Lower lobe of right lung (tissue), 2 donors: ENCODE measurements around the gene OR8B4. TPM values are rescaled to one million over a fixed set of nuclear protein-coding genes. Genes with fewer than 3 reads are reported as not detected.

Source experiments
- ATAC-seq, 2 donors: fragments of 200-7000 bp; cut with Tn5 transposase; one replicate each; pipeline ENCODE4 v1.9.1; 2020 to 2022; ENCODE audit warnings: mild to moderate bottlenecking in 2 of 2, moderate library complexity in 2 of 2
- DNase-seq: peaks from one replicate; pipeline ENCODE4 v3.0.0-alpha.2; 2020
- H3K27ac ChIP-seq: fragments of 200-600 bp; one replicate; pipeline ENCODE4 v1.8.0; 2022
- H3K27me3 ChIP-seq: fragments of 200-600 bp; one replicate; pipeline ENCODE4 v1.8.0; 2022; ENCODE audit warnings: low read depth
- H3K36me3 ChIP-seq: fragments of 200-600 bp; one replicate; pipeline ENCODE4 v1.8.0; 2022; ENCODE audit warnings: mild to moderate bottlenecking
- H3K4me1 ChIP-seq: fragments of 200-600 bp; one replicate; pipeline ENCODE4 v1.8.0; 2022
- H3K4me3 ChIP-seq: fragments of 200-600 bp; one replicate; pipeline ENCODE4 v1.8.0; 2022; ENCODE audit warnings: mild to moderate bottlenecking
- H3K9me3 ChIP-seq: fragments of 200-600 bp; one replicate; pipeline ENCODE4 v1.8.0; 2022
- intact Hi-C: fragments of 100-400 bp; cut with DNase I; formaldehyde crosslinking; loops from one replicate; pipeline ENCODE4 v1.11.0; 2022
- total RNA-seq: library from RNA; stranded (reverse); fragmentation: NEBNext Ultra II Directional; extraction: Animal tissue kit (Norgen Biotek cat#: 25700); gene quantifications from one replicate; pipeline ENCODE4 v1.2.1, GENCODE V29; 2021
- TF ChIP-seq, protein P1 (sequence below): fragments of 200-600 bp; IDR thresholded peaks from one replicate; pipeline ENCODE4 v1.8.0; 2022; ENCODE audit warnings: antibody characterized with exemption, mild to moderate bottlenecking
- donor health status: DM: no; HTN: yes; CAD: no; lungs with severe emphysema.

Gene OR8B4
- total RNA-seq, 1 donor from 2014 or later = not detected

DNA sequence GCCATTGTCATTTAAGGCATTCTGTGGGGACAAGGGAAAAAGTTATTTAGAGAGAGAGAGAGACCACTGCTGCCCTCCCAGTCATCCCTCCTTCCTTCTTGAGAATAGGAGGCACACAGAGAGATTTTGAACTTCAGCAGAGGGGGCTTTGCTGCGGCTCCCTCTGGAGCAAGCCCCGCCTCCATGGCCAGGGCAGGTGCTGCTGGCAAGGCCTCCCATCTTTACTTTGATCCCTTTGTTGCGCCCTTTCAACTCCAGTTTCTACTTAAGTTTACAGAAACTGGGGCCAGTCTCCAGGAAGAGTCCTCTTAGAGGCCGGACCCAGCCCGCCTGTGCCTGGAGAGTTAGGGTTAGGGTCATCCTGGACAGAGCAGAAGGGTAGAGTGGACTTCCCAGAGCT is 16.4 kb upstream of the OR8B4 start:
- Histone ChIP-seq H3K27me3 (peaks cover 8% of the 10 kb centered on the region), H3K27ac (no peak overlapping the region), H3K9me3 (no peaks in the 10 kb centered on the region), H3K36me3 (no peaks in the 10 kb centered on the region), H3K4me3 (no peak overlapping the region), H3K4me1 (no peaks in the 10 kb centered on the region)
- ATAC-seq (no peak), DNase-seq (no peak)
- intact Hi-C loops = no loop called here
- TF ChIP-seq, protein P1, sequence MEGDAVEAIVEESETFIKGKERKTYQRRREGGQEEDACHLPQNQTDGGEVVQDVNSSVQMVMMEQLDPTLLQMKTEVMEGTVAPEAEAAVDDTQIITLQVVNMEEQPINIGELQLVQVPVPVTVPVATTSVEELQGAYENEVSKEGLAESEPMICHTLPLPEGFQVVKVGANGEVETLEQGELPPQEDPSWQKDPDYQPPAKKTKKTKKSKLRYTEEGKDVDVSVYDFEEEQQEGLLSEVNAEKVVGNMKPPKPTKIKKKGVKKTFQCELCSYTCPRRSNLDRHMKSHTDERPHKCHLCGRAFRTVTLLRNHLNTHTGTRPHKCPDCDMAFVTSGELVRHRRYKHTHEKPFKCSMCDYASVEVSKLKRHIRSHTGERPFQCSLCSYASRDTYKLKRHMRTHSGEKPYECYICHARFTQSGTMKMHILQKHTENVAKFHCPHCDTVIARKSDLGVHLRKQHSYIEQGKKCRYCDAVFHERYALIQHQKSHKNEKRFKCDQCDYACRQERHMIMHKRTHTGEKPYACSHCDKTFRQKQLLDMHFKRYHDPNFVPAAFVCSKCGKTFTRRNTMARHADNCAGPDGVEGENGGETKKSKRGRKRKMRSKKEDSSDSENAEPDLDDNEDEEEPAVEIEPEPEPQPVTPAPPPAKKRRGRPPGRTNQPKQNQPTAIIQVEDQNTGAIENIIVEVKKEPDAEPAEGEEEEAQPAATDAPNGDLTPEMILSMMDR = no peak

DNA sequence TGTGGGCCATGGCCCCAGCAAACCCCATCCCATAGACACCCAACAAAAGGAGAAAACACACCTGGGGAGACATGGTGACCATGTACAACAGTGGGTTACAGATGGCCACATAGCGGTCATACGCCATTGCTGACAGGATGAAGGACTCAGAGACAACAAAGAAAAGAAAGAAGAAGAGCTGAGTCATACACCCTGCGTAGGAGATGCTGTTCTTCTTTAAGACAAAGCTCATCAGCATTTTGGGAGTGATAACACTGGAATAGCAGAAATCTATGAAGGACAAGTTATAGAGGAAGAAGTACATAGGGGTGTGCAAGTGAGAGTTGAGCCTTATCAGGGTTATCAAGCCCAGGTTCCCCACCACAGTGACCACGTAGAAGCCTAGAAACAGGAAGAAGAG is 15.9 kb upstream of the OR8B4 start:
- DNase-seq = no peak

DNA sequence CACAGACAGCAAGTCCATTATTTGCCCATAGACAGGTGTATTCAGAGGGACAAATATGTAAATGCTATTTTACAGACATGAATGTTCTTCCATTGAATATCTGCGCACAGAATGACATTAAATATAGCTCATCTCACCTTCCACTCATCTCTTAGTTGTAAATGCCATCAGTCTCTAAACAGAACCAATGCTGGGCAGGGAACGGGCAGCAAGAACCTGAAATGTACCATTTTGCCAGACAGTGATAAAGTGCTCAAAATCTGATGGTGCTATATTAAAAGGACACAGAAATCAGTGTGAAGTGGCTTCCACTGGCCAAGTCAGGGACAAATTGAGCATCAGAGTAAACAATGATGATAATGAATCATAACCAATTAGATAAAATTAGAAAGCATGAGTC is 10.0 kb upstream of the OR8B4 start:
- H3K36me3 ChIP-seq = no peaks in the 10 kb centered on the region
- H3K4me1 ChIP-seq = no peaks in the 10 kb centered on the region
- no peak overlapping the region for H3K4me3 ChIP-seq
- peaks cover 6% of the 10 kb centered on the region for H3K27me3 ChIP-seq
- ATAC-seq = no peak
- no peak overlapping the region for H3K27ac ChIP-seq
- intact Hi-C loops = no loop called here
- TF ChIP-seq, protein P1 = no peak
- H3K9me3 ChIP-seq = no peaks in the 10 kb centered on the region
- no peak for DNase-seq

More for the DNA sequence above, 15.9 kb upstream of the OR8B4 start:
- H3K27me3 ChIP-seq = peaks cover 8% of the 10 kb centered on the region
- H3K4me3 ChIP-seq = no peak overlapping the region
- no peaks in the 10 kb centered on the region for H3K36me3 ChIP-seq
- no peak overlapping the region for H3K27ac ChIP-seq
- intact Hi-C loops = no loop called here
- ATAC-seq = no peak
- H3K4me1 ChIP-seq = no peaks in the 10 kb centered on the region
- no peaks in the 10 kb centered on the region for H3K9me3 ChIP-seq
- TF ChIP-seq, protein P1 = no peak

DNA sequence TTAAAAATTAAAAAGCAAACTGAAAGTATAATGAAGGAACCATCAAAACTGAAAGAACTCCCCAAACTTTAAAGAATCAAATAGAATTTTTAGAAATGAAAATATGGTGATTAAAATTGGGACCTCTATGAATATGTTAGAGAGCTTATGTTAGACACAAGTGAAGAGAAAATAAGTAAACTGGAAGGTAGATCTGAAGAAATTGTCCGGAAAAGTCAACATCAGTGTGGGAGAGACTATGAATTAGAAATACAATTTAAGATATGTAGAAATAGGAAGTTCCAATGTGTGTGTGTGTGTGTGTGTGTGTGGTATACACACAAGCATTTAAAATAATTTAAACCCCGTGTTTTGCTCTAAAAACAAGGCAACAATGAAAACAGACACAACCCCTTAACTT is 4.9 kb upstream of the OR8B4 start:
- DNase-seq (no peak), ATAC-seq (no peak)
- H3K36me3 ChIP-seq = no peaks in the 10 kb centered on the region
- intact Hi-C loops = no loop called here
- H3K27me3 ChIP-seq = no peaks in the 10 kb centered on the region
- no peak overlapping the region for H3K4me3 ChIP-seq
- no peak overlapping the region for H3K27ac ChIP-seq
- H3K4me1 ChIP-seq = no peaks in the 10 kb centered on the region
- no peaks in the 10 kb centered on the region for H3K9me3 ChIP-seq
- TF ChIP-seq, protein P1 = no peak

DNA sequence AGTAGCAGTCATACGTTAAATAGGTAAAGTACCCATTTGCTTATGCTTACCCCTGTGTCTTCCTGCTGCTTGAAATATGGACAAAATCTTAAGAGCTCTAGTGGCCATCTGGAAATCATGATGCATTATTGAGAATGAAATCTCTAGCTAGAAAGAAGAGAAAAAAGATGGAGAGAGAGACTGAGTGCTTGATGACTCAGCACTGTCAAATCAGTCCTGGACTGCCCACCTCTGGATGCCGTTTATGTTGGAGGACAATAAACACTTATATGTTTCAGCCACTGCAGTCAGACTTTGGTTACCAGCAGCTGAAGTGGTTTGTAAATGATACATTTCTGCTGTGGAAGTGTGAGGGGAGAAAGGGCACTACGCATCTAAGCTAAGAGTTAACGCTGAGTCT is 3.6 kb downstream of the OR8B4 start:
- H3K36me3 ChIP-seq = no peaks in the 10 kb centered on the region
- no peaks in the 10 kb centered on the region for H3K4me1 ChIP-seq
- TF ChIP-seq, protein P1 = no peak
- no peak overlapping the region for H3K27ac ChIP-seq
- intact Hi-C loops = no loop called here
- H3K4me3 ChIP-seq = no peak overlapping the region
- ATAC-seq (no peak), DNase-seq (no peak)
- no peaks in the 10 kb centered on the region for H3K9me3 ChIP-seq
- H3K27me3 ChIP-seq = no peaks in the 10 kb centered on the region
